K562 (cell line): ENCODE data around the gene KMT2D. TPM values are rescaled to one million over a fixed set of nuclear protein-coding genes. Genes with fewer than 3 reads are reported as not detected.

Experiments
- ATAC-seq: fragments of 200-7000 bp; cut with Tn5 transposase; 3 replicates; pipeline ENCODE4 v1.9.1; 2020; ENCODE audit warnings: moderate library complexity
- BruUV-seq: library from RNA; stranded (reverse); fragments of 400-500 nt; replicated peaks from 2 replicates; lab custom pipeline; 2021; lab: Mats Ljungman, UMichigan
- CTCF ChIA-PET: fragments of 300-600 bp; formaldehyde crosslinking; extraction: SDS; loops from one replicate; lab custom pipeline; 2021; ENCODE audit warnings: low intra/inter-chr PET ratio; lab: Yijun Ruan, JAX
- POLR2A ChIA-PET: fragments of 300-600, 350-650 bp; sonication (Branson Sonifier 250); formaldehyde crosslinking; extraction: SDS; loops from one replicate; lab custom pipeline; 2021; ENCODE audit warnings: antibody characterized with exemption, inconsistent platforms; lab: Yijun Ruan, JAX
- DNase-seq, 4 experiments: peaks; one replicate each; pipeline versions ENCODE4 v3.0.0 to v3.0.0-alpha.2; 2011 to 2018; ENCODE audit warnings: low spot score in 3 of 4, mixed read lengths in 3 of 4; ENCODE audit errors: extremely low read depth in 1 of 4
- FAIRE-seq: peaks from 2 replicates; lab custom pipeline; 2011; peaks lifted over from hg19 to GRCh38; lab: Jason Lieb, UNC
- H2AFZ ChIP-seq: 2 replicates; pipeline ENCODE4 v1.6.0; 2011; ENCODE audit warnings: low read depth, low read length, control low read depth, inconsistent platforms
- H3K27ac ChIP-seq: fragments of 200-600 bp; 3 replicates; pipeline ENCODE4 v1.8.0; 2011; ENCODE audit warnings: low read depth, mild to moderate bottlenecking, control low read depth, inconsistent platforms, low read length, moderate library complexity, mixed read lengths; ENCODE audit errors: extremely low read depth
- H3K27me3 ChIP-seq, 2 experiments: fragments of 300-600 bp in 1 of 2; 2 replicates in 1 of 2; 3 replicates in 1 of 2; pipeline versions ENCODE4 v1.6.0 to v1.8.0; 2011; ENCODE audit warnings: inconsistent platforms in 2 of 2, low read length in 2 of 2, mild to moderate bottlenecking in 1 of 2, mixed read lengths in 1 of 2, moderate library complexity in 1 of 2; ENCODE audit not compliant: control insufficient read depth in 2 of 2, insufficient read depth in 2 of 2
- H3K36me3 ChIP-seq: fragments of 300-600 bp; 3 replicates; pipeline ENCODE4 v1.8.0; 2011; ENCODE audit warnings: mild to moderate bottlenecking, low read length, inconsistent platforms; ENCODE audit not compliant: control insufficient read depth, insufficient read depth
- H3K4me1 ChIP-seq, 2 experiments: fragments of 200-600 bp in 1 of 2; replicated peaks in 1 of 2; 2 replicates in 1 of 2; 3 replicates in 1 of 2; pipeline versions ENCODE4 v1.5.1 to v1.8.0; 2011; ENCODE audit warnings: inconsistent platforms in 2 of 2, low read length in 2 of 2, mild to moderate bottlenecking in 1 of 2, mixed read lengths in 1 of 2, moderate library complexity in 1 of 2; ENCODE audit not compliant: control insufficient read depth in 2 of 2, insufficient read depth in 2 of 2
- H3K4me2 ChIP-seq: 2 replicates; pipeline ENCODE4 v1.6.1; 2011; ENCODE audit warnings: low read length, control low read depth, inconsistent platforms, mixed read lengths; ENCODE audit not compliant: insufficient read depth
- H3K4me3 ChIP-seq: fragments of 200-600 bp; sonication (generic), shearing (Covaris generic); 2 replicates; pipeline ENCODE4 v1.5.1; 2016; ENCODE audit warnings: control low read depth, inconsistent platforms
- H3K79me2 ChIP-seq: fragments of 200-600 bp; 3 replicates; pipeline ENCODE4 v1.8.0; 2011; ENCODE audit warnings: low read length, inconsistent platforms; ENCODE audit not compliant: control insufficient read depth, insufficient read depth
- H3K9ac ChIP-seq, 2 experiments: 2 replicates each; pipeline versions ENCODE4 v1.6.0 to v1.6.1; 2011; ENCODE audit warnings: low read depth in 2 of 2, low read length in 2 of 2, control low read depth in 1 of 2, inconsistent platforms in 1 of 2, mild to moderate bottlenecking in 1 of 2, mixed read lengths in 1 of 2; ENCODE audit not compliant: insufficient read depth in 1 of 2
- H3K9me1 ChIP-seq: one replicate; pipeline ENCODE4 v1.6.0; 2011; ENCODE audit warnings: inconsistent platforms, mild to moderate bottlenecking, low read length, moderate library complexity; ENCODE audit not compliant: control insufficient read depth, insufficient read depth
- H3K9me3 ChIP-seq: replicated peaks from 2 replicates; pipeline ENCODE4 v1.5.1; 2011; ENCODE audit warnings: low read depth, low read length, inconsistent platforms; ENCODE audit not compliant: control insufficient read depth, insufficient read depth
- H4K20me1 ChIP-seq: replicated peaks from 2 replicates; pipeline ENCODE4 v1.6.1; 2011; ENCODE audit warnings: low read length, inconsistent platforms, mixed read lengths; ENCODE audit not compliant: control insufficient read depth, insufficient read depth
- DNMT1 ChIP-seq: fragments of 450-650 bp; IDR thresholded peaks from 2 replicates; pipeline ENCODE4 v1.6.1; 2016; ENCODE audit warnings: antibody characterized with exemption, mild to moderate bottlenecking
- GABPA ChIP-seq: fragments of 200-800 bp; sonication (Bioruptor generic); conservative IDR thresholded peaks from 2 replicates; pipeline ENCODE4 v1.6.1; 2016; ENCODE audit warnings: low read depth, missing genetic modification characterization, missing compliant biosample characterization
- JUNB ChIP-seq: fragments of 450-650 bp; formaldehyde crosslinking; conservative IDR thresholded peaks from 2 replicates; pipeline ENCODE4 v1.4.0; 2020; ENCODE audit warnings: mild to moderate bottlenecking
- MIER1 ChIP-seq: fragments of 450-650 bp; IDR thresholded peaks from 2 replicates; pipeline ENCODE4 v1.6.1; 2016; ENCODE audit warnings: antibody characterized with exemption, mild to moderate bottlenecking, low read depth
- MITF ChIP-seq: IDR thresholded peaks from 2 replicates; pipeline ENCODE4 v1.6.1; 2014; ENCODE audit warnings: antibody characterized with exemption
- POLR2AphosphoS2 ChIP-seq: IDR thresholded peaks from 2 replicates; pipeline ENCODE4 v1.6.1; 2012; ENCODE audit warnings: low read length, improper control_type of control experiment
- ZC3H11A ChIP-seq: IDR thresholded peaks from 2 replicates; pipeline ENCODE4 v1.6.1; 2012; ENCODE audit warnings: low read depth, low read length, improper control_type of control experiment
- ZNF395 ChIP-seq: fragments of 200-800 bp; sonication (Bioruptor generic); IDR thresholded peaks from 2 replicates; pipeline ENCODE4 v1.6.1; 2017; ENCODE audit warnings: missing genetic modification characterization, missing compliant biosample characterization
- ZNF695 ChIP-seq: fragments of 450-650 bp; formaldehyde crosslinking; IDR thresholded peaks from 2 replicates; pipeline ENCODE4 v1.4.0; 2020; ENCODE audit warnings: mild to moderate bottlenecking, moderate library complexity
- ZNF778 ChIP-seq: fragments of 450-650 bp; formaldehyde crosslinking; IDR thresholded peaks from 2 replicates; pipeline ENCODE4 v1.4.0; 2020; ENCODE audit warnings: mild to moderate bottlenecking, moderate library complexity
- WGBS: fragments of 100-300 bp; shearing (Covaris generic); methylation state at CpG from one replicate; pipeline ENCODE4 v1.1.6; 2016; ENCODE audit warnings: low coverage, mixed read lengths; ENCODE audit not compliant: insufficient coverage; ENCODE audit errors: missing lambda C conversion rate; 5-methylcytosine and 5-hydroxymethylcytosine counted together
- in situ Hi-C: fragments of 300-500 bp; cut with MboI; formaldehyde crosslinking; loops from 4 replicates; pipeline ENCODE4 v1.15.0; 2018; ENCODE audit warnings: inconsistent platforms, mixed read lengths
- intact Hi-C: fragments of 100-400 bp; cut with micrococcal nuclease; formaldehyde crosslinking; loops from 2 replicates; pipeline ENCODE4 v1.14.2; 2022
- polyA plus RNA-seq, 8 experiments: library from polyadenylated mRNA; depleted of rRNA in 4 of 8; stranded (reverse) in 5 of 8; unstranded in 3 of 8; fragments of >200 nt; fragmentation: Nextera tagmentation in 2 of 8; fragmentation: Illumina TruSeq in 1 of 8; extraction: Ambion mirVana in 2 of 8; extraction: Trizol in 1 of 8; gene quantifications; 2 replicates each; pipeline versions ENCODE4 v1.2.1 to v1.2.3, GENCODE V29; 2011 to 2014; ENCODE audit warnings: inconsistent platforms in 1 of 8, missing spikeins in 1 of 8
- total RNA-seq, 7 experiments: library from RNA; depleted of rRNA in 6 of 7; stranded (reverse); fragments of >200 nt in 6 of 7; fragmentation: Illumina TruSeq in 2 of 7; extraction: Trizol in 2 of 7; gene quantifications; 2 replicates each; pipeline versions ENCODE4 v1.2.1 to v1.2.3, GENCODE V29; 2011 to 2021; ENCODE audit warnings: low replicate concordance in 1 of 7
- TF ChIP-seq, protein P1 (sequence below): fragments of 450-650 bp; formaldehyde crosslinking; IDR thresholded peaks from 2 replicates; pipeline ENCODE4 v1.4.0; 2020; ENCODE audit warnings: mild to moderate bottlenecking
- TF ChIP-seq, protein P2 (sequence below): fragments of 450-650 bp; IDR thresholded peaks from one replicate; pipeline ENCODE4 v1.6.1; 2018; ENCODE audit warnings: mild to moderate bottlenecking, moderate library complexity; ENCODE audit not compliant: partially characterized antibody

Gene KMT2D
- total and polyA plus RNA-seq, 9 of the 15 experiments (the other 6 are each of a cell fraction or from before 2014, with no cell fraction given) = 0.22 to 93.7 (median 13.7) TPM

DNA sequence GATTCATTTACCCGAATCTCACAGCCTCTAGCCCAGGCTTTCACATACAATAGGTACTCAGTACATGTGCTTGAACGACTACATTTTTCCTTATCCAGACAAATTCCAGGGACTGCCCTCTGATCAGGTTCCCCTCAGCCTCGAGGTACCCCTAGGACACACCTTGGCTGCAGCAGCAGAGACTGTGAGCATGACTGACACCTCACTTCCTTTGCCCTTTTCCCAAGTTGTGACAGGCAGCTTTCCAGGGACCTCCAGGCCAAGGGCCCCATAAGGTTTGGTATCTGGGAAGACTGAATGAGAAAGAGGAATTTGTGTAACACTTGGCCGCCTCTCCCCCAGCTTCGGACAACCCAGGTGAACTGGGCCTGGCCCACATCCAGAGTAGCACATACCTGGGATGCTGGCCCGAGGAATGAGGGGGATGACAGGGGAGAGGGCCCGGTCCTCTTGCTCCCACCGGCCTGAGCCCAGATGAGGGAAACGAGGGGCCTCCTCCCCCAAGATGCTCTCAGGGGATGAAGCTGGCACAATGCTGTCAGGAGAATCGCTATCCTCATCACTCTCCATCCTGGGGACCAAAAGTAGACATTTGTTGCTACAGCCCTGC lies 31.8 kb downstream of the KMT2D start:
- Histone ChIP-seq H3K9ac (no peak overlapping the region), H3K9me3 (no peaks in the 10 kb centered on the region), H2AFZ (no peak overlapping the region), H3K27ac (no peak overlapping the region), H4K20me1 (0 out of 2 replicates have a peak, but pooled peaks cover 5% of the 10 kb centered on the region), H3K4me2 (no peak overlapping the region), H3K79me2 (no peaks in the 10 kb centered on the region), H3K4me3 (no peak overlapping the region), H3K9me1 (no peaks in the 10 kb centered on the region), H3K4me1 (peaks cover 0 to 10% of the 10 kb centered on the region in 2 experiments; a peak in 1 of 5 replicates), H3K36me3 (peaks cover 100% of the 10 kb centered on the region), H3K27me3 (no peaks in the 10 kb centered on the region)
- WGBS = 94% methylated on average over 10 of the region's 10 CpGs
- FAIRE-seq (no peak), DNase-seq (no peak), ATAC-seq (no peak)
- in situ Hi-C loops (no loop called here), intact Hi-C loops (no loop called here)
- ChIA-PET POLR2A (interaction anchor here (0.6 to 4.2 kb wide), 7 partner anchors 9 to 47 kb away, joined by 3 to 19 read pairs (median 5); partner anchors contain the start of gene DDN), CTCF (no interaction called here)
- no TSS peak for BruUV-seq
- TF ChIP-seq, protein P1, sequence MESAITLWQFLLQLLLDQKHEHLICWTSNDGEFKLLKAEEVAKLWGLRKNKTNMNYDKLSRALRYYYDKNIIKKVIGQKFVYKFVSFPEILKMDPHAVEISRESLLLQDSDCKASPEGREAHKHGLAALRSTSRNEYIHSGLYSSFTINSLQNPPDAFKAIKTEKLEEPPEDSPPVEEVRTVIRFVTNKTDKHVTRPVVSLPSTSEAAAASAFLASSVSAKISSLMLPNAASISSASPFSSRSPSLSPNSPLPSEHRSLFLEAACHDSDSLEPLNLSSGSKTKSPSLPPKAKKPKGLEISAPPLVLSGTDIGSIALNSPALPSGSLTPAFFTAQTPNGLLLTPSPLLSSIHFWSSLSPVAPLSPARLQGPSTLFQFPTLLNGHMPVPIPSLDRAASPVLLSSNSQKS (CRISPR knock-in tag) = no peak
- no peak for TF ChIP-seq ZNF778 (CRISPR knock-in tag)
- no peak for TF ChIP-seq JUNB (CRISPR knock-in tag)
- TF ChIP-seq POLR2AphosphoS2 = no peak
- no peak for TF ChIP-seq MITF
- TF ChIP-seq MIER1 = no peak
- TF ChIP-seq, protein P2, sequence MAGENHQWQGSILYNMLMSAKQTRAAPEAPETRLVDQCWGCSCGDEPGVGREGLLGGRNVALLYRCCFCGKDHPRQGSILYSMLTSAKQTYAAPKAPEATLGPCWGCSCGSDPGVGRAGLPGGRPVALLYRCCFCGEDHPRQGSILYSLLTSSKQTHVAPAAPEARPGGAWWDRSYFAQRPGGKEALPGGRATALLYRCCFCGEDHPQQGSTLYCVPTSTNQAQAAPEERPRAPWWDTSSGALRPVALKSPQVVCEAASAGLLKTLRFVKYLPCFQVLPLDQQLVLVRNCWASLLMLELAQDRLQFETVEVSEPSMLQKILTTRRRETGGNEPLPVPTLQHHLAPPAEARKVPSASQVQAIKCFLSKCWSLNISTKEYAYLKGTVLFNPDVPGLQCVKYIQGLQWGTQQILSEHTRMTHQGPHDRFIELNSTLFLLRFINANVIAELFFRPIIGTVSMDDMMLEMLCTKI = no peak
- TF ChIP-seq GABPA = no peak
- TF ChIP-seq DNMT1 = no peak
- TF ChIP-seq ZNF695 (CRISPR knock-in tag) = no peak
- TF ChIP-seq ZC3H11A = no peak
- TF ChIP-seq ZNF395 = no peak
